Measurements from ENCODE around the gene NCKAP5.

NCKAP5 gene

DNA sequence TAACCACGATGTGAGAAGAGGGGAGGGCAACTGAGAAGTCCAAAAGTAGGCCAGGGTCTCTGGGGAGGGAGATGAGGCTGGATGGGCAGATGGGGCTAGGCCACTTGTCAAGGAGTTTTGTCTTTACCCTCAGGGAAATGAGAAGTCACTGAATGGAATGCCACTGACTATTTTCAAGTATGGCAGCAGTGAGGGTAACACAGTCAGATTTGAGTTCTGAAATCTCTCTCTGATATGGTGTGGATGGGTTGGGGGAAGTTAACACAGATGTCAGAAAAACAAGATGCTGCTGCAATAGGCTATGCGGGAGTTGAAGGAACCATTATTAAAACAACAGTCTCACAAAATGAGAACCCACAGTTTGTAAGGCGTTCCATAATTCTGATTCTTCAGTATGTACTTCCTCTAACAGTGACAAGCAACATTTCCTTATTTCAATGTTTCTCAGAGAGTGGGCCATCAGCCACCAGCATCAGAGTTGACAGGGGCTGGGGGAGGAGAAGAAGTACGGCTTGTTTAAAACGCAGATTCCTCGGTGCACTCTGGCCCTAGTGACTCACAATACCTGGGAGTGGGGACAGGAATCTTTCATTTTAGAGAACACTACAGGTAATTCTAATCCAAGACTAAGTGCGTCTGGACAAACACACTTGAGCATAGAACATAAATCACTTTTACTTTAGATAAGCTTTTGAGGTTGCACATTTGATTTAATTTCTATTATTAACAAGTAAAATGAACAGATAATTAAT lies 596.8 kb downstream of the NCKAP5 start:
- FAIRE-seq = no peak

DNA sequence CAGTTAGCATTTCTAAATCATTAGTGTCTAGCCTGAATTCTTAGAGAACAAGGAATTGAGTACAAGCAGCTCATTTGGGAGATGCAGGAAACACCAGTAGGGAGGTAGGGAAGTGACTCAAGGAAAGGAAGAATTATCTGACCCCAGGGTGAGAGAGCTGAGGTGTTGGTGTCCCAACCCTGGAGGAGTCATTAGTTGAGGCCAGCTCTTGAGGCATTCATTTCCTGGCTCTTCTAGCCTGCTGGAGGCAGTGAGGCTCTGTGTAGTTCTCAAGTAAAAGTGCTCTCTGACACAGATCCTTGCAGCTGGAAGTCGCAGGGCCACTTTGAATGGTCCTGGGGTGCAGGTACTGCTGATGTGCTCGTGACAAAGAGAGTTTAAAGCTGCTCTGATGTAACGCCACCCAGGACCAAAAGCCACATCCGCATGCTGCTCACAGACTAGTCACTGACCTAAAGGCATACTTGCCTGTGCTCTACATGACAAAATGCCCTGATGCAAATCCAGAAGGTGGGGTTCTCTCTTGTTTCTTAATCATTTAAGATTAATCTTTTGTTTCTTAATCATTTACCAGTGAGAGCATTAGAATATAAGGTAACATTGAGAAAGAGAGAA lies 598.8 kb downstream of the NCKAP5 start:
- FAIRE-seq = no peak

DNA sequence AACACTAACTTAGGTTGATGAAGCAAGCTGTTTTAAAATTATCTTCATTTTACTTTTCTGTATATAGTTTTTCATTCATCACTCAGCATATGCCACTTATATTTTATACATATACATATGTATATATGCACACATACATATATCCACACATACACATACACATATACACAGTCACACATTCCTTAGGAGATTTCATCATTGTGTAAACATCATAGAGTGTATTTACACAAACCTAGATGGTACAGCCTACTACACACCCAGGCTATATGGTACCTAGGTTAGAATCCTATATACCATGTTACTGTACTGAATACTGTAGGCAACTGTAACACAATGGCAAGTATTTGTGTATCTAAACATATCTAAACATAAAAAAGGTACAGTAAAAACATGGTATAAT lies 602.8 kb downstream of the NCKAP5 start:
- FAIRE-seq = no peak

DNA sequence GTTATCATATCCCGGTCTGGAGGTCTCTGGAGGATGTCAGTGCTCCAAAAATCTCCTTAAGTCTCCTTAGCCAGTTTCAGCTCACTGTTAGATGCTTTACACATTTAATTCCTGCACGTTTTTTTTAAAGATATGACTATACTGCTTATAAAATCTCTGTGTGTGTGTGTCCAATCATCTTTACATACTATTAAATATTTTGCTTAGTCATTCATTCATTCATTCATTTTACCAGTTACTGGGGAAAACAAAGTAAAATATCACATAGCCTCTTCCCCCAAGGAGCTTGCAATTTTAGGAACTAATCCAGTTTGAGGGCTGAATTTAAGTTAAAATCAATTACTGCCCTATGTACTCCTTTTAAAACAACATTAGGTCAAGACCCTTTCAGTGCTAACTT lies 605.1 kb downstream of the NCKAP5 start:
- no peak for FAIRE-seq

DNA sequence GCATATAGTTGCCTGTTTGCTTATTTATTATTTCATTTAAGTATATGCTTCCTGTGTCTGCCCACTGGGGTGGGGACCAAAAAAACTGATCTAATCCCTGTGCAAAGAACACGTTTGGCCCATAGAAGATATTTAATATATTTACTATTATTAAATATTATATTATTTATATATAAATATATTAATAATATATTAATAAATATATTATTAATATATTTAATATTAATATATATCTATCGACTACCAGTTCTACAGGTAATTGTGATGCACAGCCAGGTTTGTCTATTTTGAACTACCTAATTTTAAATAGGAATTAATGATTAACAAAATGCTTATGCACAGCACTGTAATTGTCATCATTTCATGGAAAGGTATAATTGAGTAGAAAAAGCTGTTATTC lies 609.4 kb downstream of the NCKAP5 start:
- no peak for FAIRE-seq

DNA sequence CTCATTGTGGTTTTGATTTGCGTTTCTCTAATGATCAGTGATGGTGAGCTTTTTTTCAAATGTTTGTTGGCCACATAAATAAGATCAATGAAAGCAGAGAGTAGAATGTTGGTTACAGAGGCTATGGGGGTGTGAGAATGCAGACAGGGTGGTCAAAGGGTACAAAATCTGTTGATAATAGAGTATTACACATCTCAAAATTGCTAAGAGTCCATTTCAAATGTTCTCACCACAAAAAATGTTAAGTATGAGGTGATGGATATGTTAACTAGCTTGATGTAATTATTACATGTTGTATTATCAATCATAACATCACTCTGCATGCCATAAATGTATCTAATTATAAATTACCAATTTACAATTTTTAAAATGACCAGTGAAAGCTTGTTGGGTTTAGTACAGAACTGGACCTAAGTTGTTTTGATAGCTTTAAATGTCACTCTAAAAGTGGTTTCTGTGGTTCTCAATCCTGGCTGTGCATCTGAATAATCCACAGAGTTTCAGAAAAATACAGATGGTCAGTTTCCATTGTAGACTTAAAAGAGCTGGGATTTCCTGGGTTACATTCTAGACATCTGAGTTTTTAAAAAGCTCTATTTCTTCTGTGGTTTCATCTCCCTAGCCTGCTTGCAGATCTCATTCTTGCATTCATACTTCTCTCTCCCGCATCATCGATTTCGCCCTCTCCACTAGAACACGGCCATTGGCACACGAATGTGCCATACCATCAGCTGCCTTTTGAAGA lies 612.2 kb downstream of the NCKAP5 start:
- no peak for FAIRE-seq

DNA sequence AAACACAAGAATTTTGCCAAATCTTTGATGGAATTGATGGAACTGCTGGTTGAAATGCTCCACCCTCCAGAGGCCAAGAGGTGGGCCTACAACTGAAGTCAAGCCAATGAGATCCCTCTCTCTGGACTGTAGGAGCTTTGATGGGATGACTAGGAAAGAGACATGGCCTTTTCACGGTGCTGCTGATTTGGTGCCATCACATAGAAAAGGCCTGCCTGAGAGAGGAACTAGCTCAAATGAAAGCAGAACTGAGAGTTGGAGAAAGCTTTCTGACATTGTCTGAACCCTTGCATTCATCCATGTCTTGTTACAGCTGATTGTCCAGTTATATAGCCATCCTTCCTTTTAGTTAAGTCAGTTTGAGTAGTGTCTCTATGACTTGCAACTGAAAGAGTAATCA lies 614.5 kb downstream of the NCKAP5 start:
- FAIRE-seq = no peak

DNA sequence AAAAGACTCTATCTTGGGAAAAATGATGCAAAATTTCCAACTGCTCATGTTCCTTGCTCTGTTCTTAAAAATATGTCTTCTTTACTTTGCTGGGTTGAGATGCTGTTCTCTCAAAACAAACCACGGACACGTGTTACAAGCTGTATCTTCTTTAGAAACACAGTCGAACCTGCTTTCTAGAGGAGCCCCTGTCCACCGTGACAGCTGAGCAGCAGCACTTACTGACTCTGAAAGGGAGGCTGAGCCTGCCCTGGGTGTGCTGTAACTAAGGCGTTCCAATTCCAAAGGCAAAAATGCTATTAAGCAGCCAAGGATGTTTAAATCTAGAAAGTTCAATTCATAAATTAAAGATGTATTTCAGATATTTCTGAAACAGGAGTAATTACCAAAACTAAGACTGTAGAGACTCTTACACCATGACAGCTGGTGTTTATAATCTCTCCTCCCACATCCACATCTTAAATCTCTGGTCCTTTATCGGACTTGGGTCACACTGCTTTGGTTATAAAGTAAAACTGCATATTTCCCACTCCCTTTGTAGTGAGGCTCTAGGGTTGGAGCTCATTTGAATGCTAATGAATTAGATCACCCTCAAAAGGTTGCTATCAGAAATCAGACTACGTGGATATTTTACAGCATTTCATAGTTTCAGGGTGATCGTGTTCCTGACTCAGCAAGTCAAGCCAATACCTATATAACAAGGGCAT lies 617.1 kb downstream of the NCKAP5 start:
- FAIRE-seq = no peak

DNA sequence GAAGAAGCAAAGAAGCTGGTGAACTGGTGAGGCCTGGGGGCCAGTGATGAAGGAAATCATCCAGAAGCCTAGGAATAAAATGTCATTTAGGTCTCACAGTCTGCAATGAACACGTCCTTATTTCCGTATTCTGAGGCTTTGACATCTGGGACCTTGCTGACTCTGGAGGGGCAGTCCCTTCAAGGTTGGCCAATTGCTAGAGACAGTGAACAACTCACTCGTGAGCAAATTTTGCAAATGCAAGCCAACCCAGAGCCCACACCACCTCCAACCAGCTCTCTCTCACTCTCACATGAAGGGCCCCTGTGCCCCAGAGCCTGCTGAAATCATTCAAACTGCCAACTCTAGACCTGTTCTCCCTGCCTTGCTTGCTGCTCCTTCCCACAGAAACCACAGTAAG lies 619.2 kb downstream of the NCKAP5 start:
- no peak for FAIRE-seq

DNA sequence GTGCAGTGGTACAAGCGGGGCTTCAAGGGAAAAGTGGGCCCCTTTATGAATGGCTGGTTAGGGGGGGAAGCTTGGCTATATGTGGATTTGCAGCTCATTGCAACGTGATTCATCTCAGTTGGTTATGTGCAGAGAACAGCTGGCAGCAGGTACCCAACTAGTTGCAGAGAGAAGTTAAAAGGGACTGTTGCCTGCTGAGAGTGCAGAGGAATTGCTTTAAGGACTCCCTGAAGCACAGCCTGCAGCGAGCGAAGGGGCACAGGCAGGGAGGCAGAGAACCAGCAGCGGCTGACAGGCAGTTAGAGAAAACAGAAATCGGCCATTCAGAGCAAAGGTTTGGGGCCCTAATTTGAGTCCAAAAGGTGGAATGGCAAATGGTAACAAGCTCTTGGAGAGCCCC lies 620.1 kb downstream of the NCKAP5 start:
- FAIRE-seq = no peak

DNA sequence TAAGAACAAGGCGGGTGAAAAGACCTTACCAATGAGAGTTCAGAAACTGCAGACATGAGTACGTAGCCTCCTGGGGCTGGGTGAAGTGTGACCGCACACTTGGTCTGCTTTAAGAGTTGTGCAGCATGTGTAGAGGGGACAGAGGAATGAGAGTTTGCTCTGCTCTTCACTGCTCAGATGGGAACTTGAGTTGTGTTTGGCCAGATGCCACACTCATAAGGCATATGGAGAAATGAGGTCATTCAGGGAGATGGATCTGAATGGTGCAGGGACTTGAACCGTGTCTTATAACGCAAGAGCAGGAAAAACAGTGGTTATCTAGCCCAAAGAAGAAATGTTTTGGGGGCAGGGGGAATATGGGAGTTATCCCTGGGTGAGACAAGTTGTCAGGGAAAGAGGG lies 624.4 kb downstream of the NCKAP5 start:
- FAIRE-seq = no peak

DNA sequence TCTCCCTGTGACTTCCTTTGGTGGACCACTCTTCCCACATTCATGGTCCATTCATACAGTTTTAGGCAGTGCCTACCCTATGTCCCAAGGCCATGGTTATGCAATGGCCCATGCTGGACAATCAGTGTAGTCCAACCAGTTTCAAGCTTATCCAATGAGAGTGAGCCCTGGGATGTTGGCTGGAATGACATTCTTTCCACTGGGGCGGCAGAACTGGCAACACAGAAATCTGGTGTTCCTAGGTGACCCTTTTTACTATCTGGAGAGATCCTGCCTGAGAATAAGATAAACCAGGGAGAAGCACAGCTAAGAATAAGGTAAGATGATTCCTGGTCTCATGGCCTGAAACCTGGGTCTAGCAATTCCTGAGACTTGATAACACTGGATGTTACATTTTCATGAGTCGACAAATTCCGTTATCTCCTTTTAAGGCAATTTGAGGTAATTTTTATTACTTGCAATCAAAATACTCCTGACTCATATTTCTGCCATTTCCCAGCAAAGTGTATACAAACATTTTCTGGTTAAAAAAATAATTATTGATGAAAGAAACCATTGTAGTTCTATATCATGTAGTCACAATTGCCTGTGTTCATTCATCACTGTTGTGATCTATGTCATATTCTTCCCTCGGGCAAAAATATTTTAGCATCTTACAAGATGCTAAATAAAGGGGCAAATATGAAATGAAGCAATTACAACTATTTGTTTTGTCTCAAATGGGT lies 626.8 kb downstream of the NCKAP5 start:
- no peak for FAIRE-seq

DNA sequence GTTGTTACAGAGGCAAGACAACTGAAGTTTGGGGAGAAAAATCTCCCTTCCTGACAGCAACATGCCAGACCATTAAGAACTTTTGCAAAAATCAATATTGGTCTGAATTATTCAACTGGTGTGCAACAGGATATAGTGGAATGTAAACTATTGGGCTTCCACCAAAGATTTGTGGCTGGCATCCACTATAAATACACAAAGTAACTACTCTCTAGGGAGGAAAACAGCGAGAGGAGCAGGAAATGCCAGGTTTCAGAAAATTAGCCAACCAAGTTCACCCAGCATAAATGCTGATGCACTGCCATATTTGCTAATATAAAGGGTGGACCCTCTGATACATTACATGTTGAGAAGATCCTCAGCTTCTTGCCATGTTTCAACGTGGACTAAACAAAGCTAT lies 630.6 kb downstream of the NCKAP5 start:
- FAIRE-seq = no peak

DNA sequence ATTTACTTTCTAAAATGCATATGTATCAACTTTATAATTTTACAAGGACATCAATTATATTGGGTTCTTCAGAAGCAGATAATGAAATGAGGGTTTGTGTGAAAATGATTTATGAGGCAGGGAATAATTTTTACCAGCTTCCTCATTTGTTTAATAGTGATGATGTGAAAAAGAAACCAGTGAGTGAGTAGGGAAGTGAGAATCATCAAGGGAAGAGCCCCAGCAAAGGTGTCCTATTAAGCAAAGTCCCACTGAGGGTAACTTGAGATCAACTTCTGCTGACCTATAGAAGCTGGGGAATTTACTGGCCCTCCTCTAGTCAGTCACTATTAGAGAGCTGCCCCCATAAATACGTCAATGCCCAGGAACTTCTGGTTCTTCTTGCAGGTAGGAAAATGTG lies 631.5 kb downstream of the NCKAP5 start:
- no peak for FAIRE-seq

DNA sequence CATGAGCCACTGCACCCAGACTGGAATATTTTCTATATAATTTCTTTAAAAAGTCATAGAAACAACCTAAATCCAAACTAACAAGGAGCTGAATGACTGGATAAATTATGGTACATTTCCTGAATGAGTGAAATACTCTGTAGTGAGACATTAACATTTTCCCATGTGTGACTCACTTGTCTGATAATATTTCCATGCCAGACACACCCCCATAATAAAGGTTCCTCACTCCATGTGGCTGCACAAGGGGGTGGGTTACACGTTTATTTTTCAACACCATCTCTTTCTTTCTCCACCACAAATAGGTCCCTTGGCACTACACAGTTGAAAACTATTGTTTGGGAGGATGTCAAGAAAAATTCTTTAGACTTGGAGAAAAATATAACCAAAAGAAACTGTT lies 632.0 kb downstream of the NCKAP5 start:
- FAIRE-seq = no peak

DNA sequence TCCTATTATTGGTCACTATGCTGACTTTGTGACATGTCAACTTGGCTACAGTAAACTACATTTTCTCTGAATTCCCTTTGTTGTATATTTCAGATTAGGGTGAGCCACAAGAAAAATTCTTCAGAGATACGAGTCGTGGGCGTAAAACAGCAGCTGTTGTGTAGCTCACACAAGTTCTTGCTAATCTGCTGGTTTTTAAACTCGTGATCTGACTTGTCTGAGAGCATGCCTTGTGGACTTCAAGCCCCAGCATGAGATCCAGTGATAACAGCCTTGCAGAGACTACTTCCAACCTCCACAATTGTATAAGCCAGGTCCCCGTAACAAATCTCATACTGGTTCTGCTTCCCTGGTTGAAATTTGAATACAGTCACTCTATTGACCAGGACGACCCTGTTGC lies 638.5 kb downstream of the NCKAP5 start:
- no peak for FAIRE-seq

DNA sequence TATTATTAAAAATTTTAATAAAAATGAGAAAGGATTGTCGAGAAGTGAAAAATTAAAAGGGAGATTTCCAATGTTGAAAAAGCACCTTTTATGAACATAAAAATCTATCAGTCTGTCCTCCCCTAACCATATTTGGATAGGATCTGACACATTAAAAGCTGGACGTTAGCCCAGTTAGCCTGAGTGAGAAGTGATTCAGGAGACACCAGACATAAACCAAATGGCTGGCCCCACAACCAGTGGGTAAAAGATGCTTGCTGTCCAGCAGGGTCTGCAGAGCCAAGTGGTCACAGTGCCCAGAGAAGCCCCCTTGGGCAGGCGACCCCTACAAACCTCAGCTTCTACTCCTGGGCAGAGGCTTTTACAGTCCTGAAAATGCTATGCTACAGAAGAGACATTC lies 644.5 kb downstream of the NCKAP5 start:
- FAIRE-seq = no peak

DNA sequence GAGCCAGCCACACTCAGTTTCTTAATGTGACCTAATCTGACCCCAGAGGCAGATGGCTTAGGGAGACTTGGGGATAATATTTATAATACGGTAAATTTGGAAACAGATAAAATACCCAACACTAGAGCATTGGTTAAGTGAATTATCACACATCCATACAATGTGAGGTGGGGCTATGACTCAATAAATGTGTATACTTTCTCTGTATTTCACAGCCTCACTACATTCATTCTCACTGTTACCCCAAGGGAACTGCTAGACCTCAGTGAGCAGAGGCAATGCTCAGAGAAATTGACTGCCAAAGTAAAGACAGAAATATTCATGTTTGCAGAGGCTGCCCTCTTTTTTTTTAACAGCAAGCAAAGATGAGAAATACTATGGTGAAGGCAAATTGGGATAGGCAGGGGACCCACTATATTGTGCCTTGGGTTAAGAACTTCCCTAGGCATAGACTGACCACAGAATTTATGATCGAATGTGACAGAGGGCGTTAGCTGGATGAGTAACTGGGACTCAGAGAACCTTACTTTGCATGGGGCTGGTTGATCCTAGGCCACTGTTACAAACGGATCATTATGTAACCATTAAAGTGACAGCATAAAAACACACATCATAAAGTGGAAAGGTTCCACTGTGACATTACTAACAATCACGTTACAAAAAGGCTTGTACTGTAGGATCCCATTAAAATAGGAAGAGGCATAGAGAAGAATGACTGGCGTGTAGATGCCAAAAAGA lies 652.3 kb downstream of the NCKAP5 start:
- no peak for FAIRE-seq

DNA sequence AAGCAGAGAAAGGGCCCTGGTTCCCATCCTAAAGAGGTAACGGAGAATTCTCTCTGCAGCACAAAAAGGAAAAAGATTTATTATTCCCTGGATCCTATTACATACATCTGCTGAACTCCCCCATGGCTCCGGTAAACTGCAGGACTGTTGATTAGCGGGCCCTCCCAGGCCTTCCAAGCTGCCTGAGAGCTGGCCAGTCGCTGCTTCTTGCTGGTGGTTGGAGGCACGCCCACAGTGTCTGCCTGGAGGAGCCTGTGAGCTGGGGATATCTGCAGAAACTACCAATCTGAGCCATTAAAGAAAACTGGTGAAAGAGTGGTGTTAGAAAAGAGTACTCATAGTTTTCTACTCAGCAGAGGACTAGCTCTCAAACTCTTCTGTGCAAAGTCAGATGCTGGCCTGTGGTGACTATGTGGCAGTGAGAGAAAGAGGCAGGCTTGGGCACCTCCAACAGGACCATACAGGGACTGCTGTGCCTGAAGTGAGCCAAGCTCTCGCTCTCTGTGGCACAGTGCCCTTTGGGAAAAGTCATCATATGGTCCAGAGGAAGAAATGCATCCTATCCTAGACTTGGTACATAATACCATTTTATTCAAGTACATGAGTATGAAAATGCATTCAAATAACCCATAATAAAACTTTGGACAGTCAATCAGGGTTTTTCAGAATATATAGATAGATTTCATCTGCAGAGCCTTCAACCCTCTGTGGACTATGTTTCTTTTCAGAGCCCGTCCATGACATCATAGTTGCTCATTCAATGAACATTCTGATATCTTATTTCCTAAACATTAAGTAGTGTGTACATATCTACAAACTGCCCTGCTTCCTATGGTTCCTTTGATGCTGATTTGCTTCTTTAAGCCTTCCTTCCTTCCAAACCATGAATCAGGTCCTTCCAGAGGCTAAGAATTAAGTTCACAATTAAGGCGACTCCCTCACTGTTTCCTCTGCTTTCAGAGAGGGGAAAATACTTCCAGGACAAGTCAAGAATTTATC lies 656.2 kb downstream of the NCKAP5 start:
- FAIRE-seq = no peak

DNA sequence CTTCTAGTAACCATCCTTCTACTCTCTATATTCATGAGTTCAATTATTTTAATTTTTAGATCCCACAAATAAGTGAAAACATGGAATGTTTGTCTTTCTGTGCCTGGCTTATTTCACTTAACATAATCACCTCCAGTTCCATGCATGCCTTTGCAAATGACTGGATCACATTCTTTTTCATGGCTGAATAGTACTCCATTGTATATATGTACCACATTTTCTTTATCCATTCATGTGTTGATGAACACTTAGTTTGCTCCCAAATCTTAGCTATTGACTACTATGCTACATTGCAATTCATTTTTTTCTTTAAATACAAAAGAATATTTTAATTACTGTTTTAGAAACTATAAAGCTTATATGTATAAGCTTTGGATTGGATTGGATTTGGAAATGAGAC lies 657.8 kb downstream of the NCKAP5 start:
- no peak for FAIRE-seq

DNA sequence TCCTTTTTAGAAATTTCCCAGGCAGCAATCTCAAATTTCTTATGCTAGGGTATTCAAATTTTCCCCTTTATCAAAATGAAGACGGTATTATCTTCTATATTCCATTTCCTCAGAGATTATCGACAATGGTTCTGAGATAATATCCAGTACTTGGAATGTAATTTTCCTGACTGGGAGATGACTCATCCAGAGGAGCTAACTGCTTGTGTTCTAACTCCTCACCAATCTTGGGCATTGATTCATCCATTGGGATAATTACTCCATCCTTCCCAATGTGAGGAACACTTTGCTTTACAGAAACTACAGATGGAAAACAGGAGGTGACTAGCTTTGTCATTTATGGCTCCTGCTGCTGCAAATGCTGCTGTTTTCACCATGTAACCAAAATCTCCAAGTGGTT lies 658.8 kb downstream of the NCKAP5 start:
- no peak for FAIRE-seq
